Neutrophil (primary cell): ENCODE measurements around the gene PDE6G.

Experiments used
- H3K27ac ChIP-seq: fragments of 200-600 bp; sonication (generic); 2 replicates; pipeline ENCODE4 v1.5.1; 2016; ENCODE audit warnings: mild to moderate bottlenecking, moderate library complexity
- H3K27me3 ChIP-seq: fragments of 200-600 bp; sonication (generic); 2 replicates; pipeline ENCODE4 v1.6.0; 2016; ENCODE audit warnings: mild to moderate bottlenecking
- H3K36me3 ChIP-seq: fragments of 200-600 bp; sonication (generic); 2 replicates; pipeline ENCODE4 v1.5.1; 2017
- H3K4me1 ChIP-seq, 2 experiments: fragments of 200-600 bp in 1 of 2; sonication (generic) in 1 of 2; 1 replicate in 1 of 2; 2 replicates in 1 of 2; pipeline versions ENCODE4 v1.5.1 to v1.6.1; 2013 to 2016; ENCODE audit warnings: low read depth in 1 of 2, low read length in 1 of 2, mild to moderate bottlenecking in 1 of 2, moderate library complexity in 1 of 2; ENCODE audit not compliant: control insufficient read depth in 1 of 2, insufficient read depth in 1 of 2
- H3K4me3 ChIP-seq, 2 experiments: fragments of 200-600 bp in 1 of 2; sonication (generic) in 1 of 2; 1 replicate in 1 of 2; 2 replicates in 1 of 2; pipeline ENCODE4 v1.5.1; 2013 to 2016; ENCODE audit warnings: low read depth in 1 of 2, low read length in 1 of 2, mild to moderate bottlenecking in 1 of 2, moderate library complexity in 1 of 2
- H3K9me3 ChIP-seq: fragments of 200-600 bp; sonication (generic); 2 replicates; pipeline ENCODE4 v1.5.1; 2016
- CTCF ChIP-seq: fragments of 200-600 bp; sonication (generic); IDR thresholded peaks from 2 replicates; pipeline ENCODE4 v1.5.1; 2016; ENCODE audit warnings: antibody characterized with exemption

Gene PDE6G

GRCh38 chr17:81656118-81656743, at the start of gene PDE6G:
TSS of gene PDE6G (minus strand) at chr17:81656542. CDS start at chr17:81653305, 3,237 bp downstream.
- TF ChIP-seq CTCF = no peak
- H3K36me3 ChIP-seq = no peaks in the 10 kb centered on the region
- H3K4me1 ChIP-seq = peaks cover 10% of the 10 kb centered on the region in 2 experiments
- peaks cover 13% of the 10 kb centered on the region for H3K27me3 ChIP-seq
- H3K9me3 ChIP-seq = no peaks in the 10 kb centered on the region
- no peak within 1 kb of the TSS for H3K4me3 ChIP-seq
- H3K27ac ChIP-seq = no peak within 1 kb of the TSS

GRCh38 chr17:81705518-81706231, 49.3 kb upstream of the PDE6G start:
- Histone ChIP-seq H3K27me3 (no peaks in the 10 kb centered on the region), H3K4me1 (peaks cover 32 to 48% of the 10 kb centered on the region in 2 experiments), H3K27ac (no peak overlapping the region), H3K4me3 (no peak overlapping the region), H3K9me3 (no peaks in the 10 kb centered on the region), H3K36me3 (peaks cover 13% of the 10 kb centered on the region)
- no peak for TF ChIP-seq CTCF

- Histone ChIP-seq H3K9me3 (no peaks in the 10 kb centered on the region), H3K36me3 (peaks cover 28% of the 10 kb centered on the region), H3K4me3 (peak overlapping the region; percentile 88 to 92), H3K27ac (peak overlapping the region; percentile 90), H3K27me3 (no peaks in the 10 kb centered on the region), H3K4me1 (peaks cover 20 to 31% of the 10 kb centered on the region in 2 experiments)
- no peak for TF ChIP-seq CTCF
Measured at GRCh38 chr17:81703747-81704654, 47.7 kb upstream of the PDE6G start.

- H3K36me3 ChIP-seq = peaks cover 37% of the 10 kb centered on the region
- H3K9me3 ChIP-seq = no peaks in the 10 kb centered on the region
- H3K4me1 ChIP-seq = peaks cover 20 to 32% of the 10 kb centered on the region in 2 experiments
- H3K4me3 ChIP-seq = peak within 1 kb of the TSS; percentile 88 to 92
- H3K27ac ChIP-seq = peak within 1 kb of the TSS; percentile 90
- TF ChIP-seq CTCF = peak; percentile 77
- no peaks in the 10 kb centered on the region for H3K27me3 ChIP-seq
Measured at GRCh38 chr17:81702934-81703746, 46.8 kb upstream of the PDE6G start, which contains the start of gene MRPL12. TSS of gene MRPL12 (plus strand) at chr17:81703367. CDS start at chr17:81703502, 135 bp downstream.
